VCaP (cell line): ENCODE measurements around the gene DSC2.

Source experiments
- H3K27ac ChIP-seq: fragments of 450-650 bp; 2 replicates; pipeline ENCODE4 v1.5.1; 2017
- CTCF ChIP-seq: fragments of 450-650 bp; conservative IDR thresholded peaks from 2 replicates; pipeline ENCODE4 v1.5.1; 2017; ENCODE audit warnings: mild to moderate bottlenecking, moderate library complexity

Gene DSC2

GRCh38 chr18:31093880-31094279 is 8.3 kb downstream of the DSC2 start:
- no peak overlapping the region for H3K27ac ChIP-seq
- no peak for TF ChIP-seq CTCF

GRCh38 chr18:31093294-31093693 is 8.9 kb downstream of the DSC2 start:
- no peak overlapping the region for H3K27ac ChIP-seq

GRCh38 chr18:31091350-31091749 is 10.9 kb downstream of the DSC2 start:
- no peak for TF ChIP-seq CTCF
- no peak overlapping the region for H3K27ac ChIP-seq

More at GRCh38 chr18:31093294-31093693, 8.9 kb downstream of the DSC2 start:
- TF ChIP-seq CTCF, result no peak

GRCh38 chr18:31088532-31088931 is 13.7 kb downstream of the DSC2 start:
- no peak overlapping the region for H3K27ac ChIP-seq
- no peak for TF ChIP-seq CTCF

GRCh38 chr18:31079973-31080372 is 22.2 kb downstream of the DSC2 start:
- no peak overlapping the region for H3K27ac ChIP-seq
- TF ChIP-seq CTCF, result no peak

GRCh38 chr18:31077878-31078277 is 24.3 kb downstream of the DSC2 start:
- no peak for TF ChIP-seq CTCF

GRCh38 chr18:31072175-31072574 is 30.0 kb downstream of the DSC2 start:
- TF ChIP-seq CTCF, result no peak
- no peak overlapping the region for H3K27ac ChIP-seq

More at GRCh38 chr18:31077878-31078277, 24.3 kb downstream of the DSC2 start:
- no peak overlapping the region for H3K27ac ChIP-seq

- TF ChIP-seq CTCF, result no peak
- H3K27ac ChIP-seq, result no peak overlapping the region
These were observed 32.0 kb downstream of the DSC2 start for GRCh38 chr18:31070206-31070605.
